NOMO-1 treated with dmso at 0.1 percent for 144 hours (cell line): Measurements from ENCODE around the gene DHPS.
"Not testable (repeated sequence)": the region's sequence is repeated elsewhere in the genome, so short reads cannot be mapped to it uniquely, and the experiment has no call there.

Experiments
- DNase-seq: peaks from one replicate; lab custom pipeline; 2025; ENCODE audit not compliant: unreplicated experiment; lab: John Stamatoyannopoulos, UW

Gene DHPS

GRCh38 chr19:12681074-12681987, at the start of gene DHPS:
Gene DHPS, minus strand, starts transcription at chr19:12681880. Its CDS starts 114 bp downstream, at chr19:12681766.
- DNase-seq = peak; percentile 95

DNA sequence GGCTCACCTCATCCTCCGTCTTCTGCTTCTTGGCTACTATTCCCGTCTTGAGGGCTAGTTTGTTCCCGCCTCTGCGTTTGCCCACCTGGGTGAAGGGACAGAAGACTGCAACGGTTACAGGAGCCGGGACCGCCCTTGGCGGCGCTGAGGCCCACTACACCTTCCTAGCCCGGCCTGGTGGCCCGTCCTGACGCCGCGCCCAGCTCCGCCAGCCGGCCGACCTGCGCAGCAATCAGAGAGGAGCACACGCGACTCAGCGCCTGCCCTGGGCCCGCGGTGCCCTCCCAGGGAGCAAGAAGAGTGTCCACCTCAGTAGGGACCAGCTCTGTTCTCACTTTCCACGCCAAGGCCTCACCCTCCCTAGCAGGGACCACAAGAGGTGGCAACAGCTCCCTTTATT, 49.7 kb upstream of the DHPS start:
- DNase-seq = no peak

- DNase-seq = no peak
These were observed 48.4 kb upstream of the DHPS start for GRCh38 chr19:12730064-12730463.

GRCh38 chr19:12727745-12728433, 46.2 kb upstream of the DHPS start:
- DNase-seq = no peak

GRCh38 chr19:12726988-12727316, 45.3 kb upstream of the DHPS start:
- DNase-seq = no peak

- not testable (repeated sequence) for DNase-seq
These were observed 43.9 kb upstream of the DHPS start for GRCh38 chr19:12725612-12726011.

- DNase-seq = peak; percentile 47
These were observed 42.2 kb upstream of the DHPS start, which contains the start of gene TNPO2 for GRCh38 chr19:12723641-12724426. Gene TNPO2, minus strand, starts transcription at chr19:12723932. Its CDS starts 2,955 bp downstream, at chr19:12720977.

- DNase-seq = no peak
These were observed 41.6 kb upstream of the DHPS start for GRCh38 chr19:12723381-12723640.

DNA sequence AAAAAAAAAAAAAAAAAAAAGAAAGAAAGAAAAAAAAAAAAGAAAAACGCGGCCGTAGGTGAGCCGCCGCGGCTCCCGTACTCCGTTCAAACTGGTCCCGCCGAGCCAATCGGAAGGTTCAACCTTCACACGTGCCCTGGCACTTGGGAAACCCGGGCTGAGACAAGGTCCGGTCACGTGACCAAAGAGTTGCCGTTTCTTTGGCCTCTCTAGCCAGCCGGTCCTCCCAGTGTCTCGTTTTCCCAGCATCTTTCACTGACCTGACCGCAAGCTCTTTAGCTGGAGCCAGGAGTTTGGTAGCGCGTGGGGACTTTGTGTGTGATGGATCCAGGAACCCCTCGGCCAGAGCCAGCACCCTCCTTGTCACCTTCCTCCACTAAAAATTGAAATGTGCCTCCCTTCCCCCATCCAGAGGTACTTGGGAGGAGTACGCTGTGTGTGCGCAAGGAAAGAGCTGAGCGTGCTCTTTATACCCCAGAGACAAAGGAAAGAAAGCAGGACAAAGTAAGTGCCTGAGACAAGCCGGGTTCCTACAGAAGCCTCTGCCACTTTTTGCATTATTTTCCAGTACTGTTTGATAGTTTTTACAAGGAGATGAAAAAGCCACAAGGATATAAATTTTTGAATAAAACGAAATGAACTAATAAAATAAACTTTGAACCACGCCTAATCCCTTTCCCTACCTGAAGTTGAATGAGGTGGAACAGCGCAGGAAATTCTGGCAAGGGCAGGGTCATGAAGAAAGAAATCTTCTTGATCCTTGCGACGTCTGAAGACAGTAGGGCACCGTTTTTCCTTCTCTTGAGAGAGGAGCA, 41.1 kb upstream of the DHPS start:
- peak; percentile 95 for DNase-seq

DNA sequence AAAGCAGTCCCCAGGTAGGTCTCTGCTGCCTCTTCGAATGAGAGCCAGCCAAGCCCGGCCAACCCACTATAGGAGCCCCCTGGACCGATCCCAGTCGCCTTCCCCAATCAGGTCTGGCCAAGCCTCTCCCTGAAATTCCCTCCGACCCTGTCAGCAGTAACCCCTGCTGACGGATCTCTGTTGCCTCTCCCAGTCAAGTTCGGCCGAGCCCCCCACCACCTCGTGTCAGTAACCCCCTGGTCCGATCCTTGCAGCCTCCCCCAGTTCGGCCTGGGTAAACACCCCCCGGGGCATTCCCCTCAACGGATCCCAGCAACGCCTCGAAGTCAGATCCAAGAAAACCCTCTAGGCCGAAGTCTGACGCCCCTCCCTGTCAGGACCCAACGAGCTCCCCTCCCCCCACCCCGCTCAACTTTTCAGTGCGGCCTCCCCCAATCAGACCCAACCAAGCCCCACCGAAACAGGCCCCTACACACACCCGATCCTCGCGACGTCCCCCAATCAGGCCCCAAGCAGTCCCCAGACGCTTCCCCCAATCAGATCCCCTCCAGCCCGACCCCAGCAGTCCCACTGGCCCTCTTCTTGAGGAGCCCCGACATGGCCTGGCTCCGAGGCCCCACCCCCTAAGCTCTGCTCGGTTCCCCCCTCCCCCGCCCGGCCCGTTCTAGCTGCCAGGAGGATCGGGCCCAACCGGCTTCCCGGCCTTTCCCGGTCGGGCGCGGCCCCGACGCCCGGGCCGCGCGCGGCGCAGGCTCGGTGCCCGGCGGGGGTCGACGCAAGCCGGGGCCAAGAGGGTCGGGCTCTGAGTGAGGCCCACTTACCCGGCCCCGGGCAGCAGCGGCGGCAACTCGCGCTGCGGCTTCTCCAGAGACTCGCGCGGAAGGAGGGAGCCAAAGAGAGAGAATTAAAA, 40.2 kb upstream of the DHPS start:
- peak; percentile 53 for DNase-seq

DNA sequence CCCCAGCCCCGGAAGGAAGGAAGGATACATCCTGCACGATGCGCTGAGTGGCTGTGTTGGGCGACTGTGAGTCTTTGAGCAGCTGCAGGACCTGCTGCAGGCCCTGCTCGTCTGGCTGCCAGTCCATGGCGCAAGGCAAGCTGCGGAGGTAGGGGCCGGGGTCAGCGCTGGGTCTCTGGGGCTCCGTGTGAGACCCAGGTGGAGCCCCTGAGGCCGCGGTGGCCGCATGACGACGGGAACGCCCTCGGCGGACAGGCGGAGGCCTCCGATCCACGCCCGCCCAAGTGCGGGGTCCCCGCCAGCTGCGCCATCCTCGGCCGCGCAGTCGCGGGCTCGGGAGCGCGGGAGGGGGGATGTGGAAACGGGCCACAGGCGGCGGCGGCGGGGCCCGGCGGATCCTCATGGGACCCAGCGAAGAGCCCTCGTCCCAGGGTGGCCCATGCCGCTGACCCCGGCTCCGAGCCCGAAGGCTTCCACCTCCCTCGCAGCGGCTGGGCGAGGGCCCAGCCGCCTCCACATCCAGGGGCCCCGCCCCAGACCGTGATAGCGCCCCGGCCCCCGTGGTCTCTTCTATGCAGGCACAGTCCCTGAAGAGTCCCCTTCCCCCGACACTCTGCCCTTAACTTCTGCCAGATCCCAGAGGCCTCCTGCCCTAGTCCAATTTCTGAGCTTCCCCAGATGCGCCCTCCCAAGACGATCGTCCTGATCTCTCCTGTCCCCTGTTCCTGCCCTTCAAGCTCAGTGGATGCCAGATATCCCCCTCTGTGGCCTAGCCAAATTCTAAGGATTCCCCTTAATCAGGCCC, 39.4 kb upstream of the DHPS start:
- DNase-seq = no peak

GRCh38 chr19:12720296-12720695, 38.6 kb upstream of the DHPS start:
- DNase-seq = no peak

GRCh38 chr19:12715929-12716328, 34.2 kb upstream of the DHPS start:
- no peak for DNase-seq

DNA sequence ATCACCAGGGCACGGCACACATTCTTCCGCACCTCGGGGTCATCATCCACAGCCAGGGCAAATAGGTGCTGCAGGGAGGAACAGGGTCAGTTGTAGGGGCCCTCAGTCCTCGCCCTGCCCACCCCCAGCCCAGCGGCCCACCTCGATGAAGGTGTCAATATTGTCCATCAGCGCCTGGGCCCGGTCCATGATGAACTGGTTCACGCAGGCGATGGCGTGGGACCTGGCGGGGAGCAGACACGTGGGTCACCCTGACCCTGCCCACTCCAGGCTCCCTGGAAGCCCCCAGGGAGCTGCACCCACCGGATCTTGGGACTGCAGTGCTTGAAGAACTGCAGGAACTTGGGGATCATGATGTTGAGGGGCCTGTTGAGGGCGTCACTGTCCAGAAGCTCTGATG, 33.4 kb upstream of the DHPS start:
- no peak for DNase-seq

DNA sequence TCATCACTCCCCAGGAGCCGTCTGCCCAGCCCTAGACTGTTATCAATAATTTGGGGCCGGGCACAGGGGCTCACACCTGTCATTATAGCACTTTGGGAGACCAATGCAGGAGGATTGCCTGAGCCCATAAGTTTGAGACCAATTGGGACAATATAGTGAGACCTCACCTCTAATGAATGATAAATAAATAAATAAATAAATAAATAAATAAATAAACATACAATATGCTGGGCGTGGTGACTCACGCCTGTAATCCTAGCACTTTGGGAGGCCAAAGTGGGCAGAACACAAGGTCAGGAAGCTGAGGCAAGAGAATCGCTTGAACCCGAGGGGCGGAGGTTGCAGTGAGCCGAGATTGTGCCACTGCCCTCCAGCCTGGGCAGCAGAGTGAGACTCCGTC, 31.6 kb upstream of the DHPS start:
- DNase-seq = not testable (repeated sequence)

- not testable (repeated sequence) for DNase-seq
These were observed 30.4 kb upstream of the DHPS start for GRCh38 chr19:12712077-12712476.

GRCh38 chr19:12711187-12711586, 29.5 kb upstream of the DHPS start:
- no peak for DNase-seq

DNA sequence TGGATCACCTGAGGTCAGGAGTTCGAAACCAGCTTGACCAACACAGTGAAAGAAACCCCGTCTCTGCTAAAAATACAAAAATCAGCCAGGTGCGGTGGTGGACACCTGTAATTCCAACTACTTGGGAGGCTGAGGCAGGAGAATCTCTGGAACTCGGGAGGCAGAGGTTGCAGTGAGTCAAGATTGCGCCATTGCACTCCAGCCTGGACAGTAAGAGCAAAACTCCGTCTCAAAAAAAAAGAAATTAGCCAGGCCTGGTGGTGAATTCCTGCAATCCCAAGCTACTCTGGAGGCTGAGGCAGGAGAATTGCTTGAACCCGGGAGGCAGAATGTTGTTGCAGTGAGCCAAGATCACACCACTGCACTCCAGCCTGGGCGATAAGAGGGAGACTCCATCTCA, 27.0 kb upstream of the DHPS start:
- DNase-seq = no peak

- DNase-seq = no peak
These were observed 24.6 kb upstream of the DHPS start for GRCh38 chr19:12706332-12706718.
